K562 (cell line): Measurements from ENCODE around the gene WNT6.

ENCODE experiments used
- ATF3 ChIP-seq, 2 experiments: fragments of 450-650 bp in 1 of 2; sonication (generic) in 1 of 2; formaldehyde crosslinking in 1 of 2; IDR thresholded peaks in 1 of 2; conservative IDR thresholded peaks in 1 of 2; 2 replicates each; pipeline versions ENCODE4 v1.6.1 to v1.8.1; 2016 to 2023; ENCODE audit warnings: mild to moderate bottlenecking in 2 of 2, moderate library complexity in 2 of 2, inconsistent platforms in 1 of 2, missing genetic modification reagents in 1 of 2
- CTCF ChIP-seq, 3 experiments: IDR thresholded peaks in 2 of 3; conservative IDR thresholded peaks in 1 of 3; 2 replicates each; pipeline ENCODE4 v1.5.1; 2011 to 2012; ENCODE audit warnings: low read length in 3 of 3, mild to moderate bottlenecking in 3 of 3, control low read depth in 2 of 3, improper control_type of control experiment in 1 of 3, inconsistent platforms in 1 of 3, low read depth in 1 of 3, mixed read lengths in 1 of 3, moderate library complexity in 1 of 3; ENCODE audit not compliant: insufficient read depth in 2 of 3
- E2F1 ChIP-seq: sonication (generic); formaldehyde crosslinking; IDR thresholded peaks from 2 replicates; pipeline ENCODE4 v1.8.1; 2023; ENCODE audit warnings: mild to moderate bottlenecking, missing genetic modification reagents, moderate library complexity
- HDAC3 ChIP-seq: fragments of 450-650 bp; IDR thresholded peaks from 2 replicates; pipeline ENCODE4 v1.6.1; 2018; ENCODE audit warnings: borderline replicate concordance, mild to moderate bottlenecking, moderate library complexity; ENCODE audit not compliant: partially characterized antibody
- HES1 ChIP-seq: fragments of 450-650 bp; IDR thresholded peaks from 2 replicates; pipeline ENCODE4 v1.6.1; 2016; ENCODE audit warnings: low read depth, mild to moderate bottlenecking, moderate library complexity
- NR2C2 ChIP-seq, 2 experiments: fragments of 200-800 bp in 1 of 2; sonication (Bioruptor generic) in 1 of 2; sonication (generic) in 1 of 2; formaldehyde crosslinking in 1 of 2; IDR thresholded peaks; 2 replicates each; pipeline versions ENCODE4 v1.6.1 to v1.8.0; 2016 to 2022; ENCODE audit warnings: mild to moderate bottlenecking in 1 of 2, missing compliant biosample characterization in 1 of 2, missing genetic modification characterization in 1 of 2, missing genetic modification reagents in 1 of 2
- REST ChIP-seq, 2 experiments: fragments of 450-650 bp; formaldehyde crosslinking in 1 of 2; IDR thresholded peaks; 2 replicates each; pipeline versions ENCODE4 v1.4.0 to v1.6.1; 2014 to 2020; ENCODE audit warnings: mild to moderate bottlenecking in 2 of 2, borderline replicate concordance in 1 of 2, low read depth in 1 of 2
- RFX5 ChIP-seq: IDR thresholded peaks from 2 replicates; pipeline ENCODE4 v1.6.1; 2011; ENCODE audit warnings: low read depth, mild to moderate bottlenecking, improper control_type of control experiment, low read length
- TEAD4 ChIP-seq, 2 experiments: sonication (generic) in 1 of 2; formaldehyde crosslinking in 1 of 2; IDR thresholded peaks; 2 replicates each; pipeline versions ENCODE4 v1.6.1 to v1.8.0; 2012 to 2022; ENCODE audit warnings: borderline replicate concordance in 1 of 2, inconsistent platforms in 1 of 2, low read length in 1 of 2, mild to moderate bottlenecking in 1 of 2, missing genetic modification reagents in 1 of 2
- YBX1 ChIP-seq: fragments of 450-650 bp; IDR thresholded peaks from 2 replicates; pipeline ENCODE4 v1.7.1; 2016; ENCODE audit warnings: mild to moderate bottlenecking
- ZBED1 ChIP-seq: IDR thresholded peaks from 2 replicates; pipeline ENCODE4 v1.6.1; 2014
- ZNF408 ChIP-seq: fragments of 250-450 bp; sonication (Bioruptor Pico); IDR thresholded peaks from 2 replicates; pipeline ENCODE4 v1.4.0; 2020; ENCODE audit warnings: low read depth, mild to moderate bottlenecking, moderate library complexity

GRCh38 chr2:218877891-218878290 is 18.3 kb downstream of the WNT6 start:
- TF ChIP-seq RFX5 (no peak), REST (IDR thresholded peaks at IDR 0.05; ENCODE audit: borderline replicate concordance) (no peak), REST (CRISPR knock-in tag; IDR thresholded peaks at IDR 0.05; ENCODE audit: low read depth) (no peak), NR2C2 (CRISPR knock-in tag; IDR thresholded peaks at IDR 0.05) (no peak), NR2C2 (tag; IDR thresholded peaks at IDR 0.05) (no peak), YBX1 (no peak), E2F1 (no peak), HDAC3 (no peak), ATF3 (IDR thresholded peaks at IDR 0.05) (no peak), ATF3 (CRISPR knock-in tag; conservative IDR thresholded peaks at IDR 0.05) (no peak), ZBED1 (no peak), CTCF (IDR thresholded peaks at IDR 0.05 in 2 of 3, conservative IDR thresholded peaks at IDR 0.05 in 1 of 3; ENCODE audit: insufficient read depth in 2 of 3, low read depth in 1 of 3, low read length in 3 of 3) (no peak), HES1 (no peak), TEAD4 (IDR thresholded peaks at IDR 0.05; ENCODE audit: low read length) (no peak), TEAD4 (CRISPR knock-in tag; IDR thresholded peaks at IDR 0.05; ENCODE audit: borderline replicate concordance) (no peak), ZNF408 (CRISPR knock-in tag) (no peak)
